ENCODE data around the gene NR2F6. TPM values are rescaled to one million over a fixed set of nuclear protein-coding genes. Genes with fewer than 3 reads are reported as not detected.
A peak's percentile ranks its signal among the peaks of the same experiment; 100 is the strongest.

Gene NR2F6
- total and polyA plus RNA-seq, 11 donors = 30.8 to 117 (median 46.3) TPM

GRCh38 chr19:17214508-17215126 lies 31.1 kb downstream of the NR2F6 start:
- 27 to 33% (median 33%) methylated on average over 16 of the region's 16 CpGs for WGBS, 4 donors
- TF ChIP-seq CTCF (IDR thresholded peaks at IDR 0.05) (no peak), POLR2A (IDR thresholded peaks at IDR 0.05) (no peak)
- peaks cover 0 to 19% (median 11%) of the 10 kb centered on the region in 12 donors for H3K4me1 ChIP-seq
- peak overlapping the region; percentile 90 to 97 (median 94) for H3K27ac ChIP-seq
- no peaks in the 10 kb centered on the region for H3K27me3 ChIP-seq
- no peak for ATAC-seq
- H3K4me3 ChIP-seq = peak overlapping the region; percentile 38 to 83 (median 78)
- peaks cover 0 to 67% (median 53%) of the 10 kb centered on the region in 9 donors for H3K36me3 ChIP-seq
- DNase-seq = no peak
- no peaks in the 10 kb centered on the region for H3K9me3 ChIP-seq
- intact Hi-C loops (cut with DNase I) = loop anchor here in 4 of 10 donors (2.0 to 10.0 kb wide), 4 partner anchors 48 to 137 kb away; partner anchors contain the start of genes USHBP1 (in 2 of the 4), ANKLE1 (in 1 of the 4), BABAM1 (in 1 of the 4) and HAUS8 (in 1 of the 4)

- intact Hi-C loops (cut with DNase I) = loop anchor here in 1 of 10 donors (10.0 kb wide), 1 partner anchor 71 kb away; the partner anchor contains the start of gene ANKLE1
- WGBS, 4 donors = 86 to 92% (median 89%) methylated on average over 4 to 5 of the region's 5 CpGs
- H3K4me1 ChIP-seq = peaks cover 0 to 19% (median 11%) of the 10 kb centered on the region in 12 donors
- no peaks in the 10 kb centered on the region for H3K27me3 ChIP-seq
- H3K36me3 ChIP-seq = peaks cover 0 to 72% (median 54%) of the 10 kb centered on the region in 9 donors
- ATAC-seq = no peak
- TF ChIP-seq POLR2A (IDR thresholded peaks at IDR 0.05) (no peak), CTCF (IDR thresholded peaks at IDR 0.05) (no peak)
- no peak for DNase-seq
- H3K27ac ChIP-seq = no peak overlapping the region
- H3K9me3 ChIP-seq = no peaks in the 10 kb centered on the region
- no peak overlapping the region for H3K4me3 ChIP-seq
These were observed 32.4 kb downstream of the NR2F6 start for GRCh38 chr19:17213334-17213733.

DNA sequence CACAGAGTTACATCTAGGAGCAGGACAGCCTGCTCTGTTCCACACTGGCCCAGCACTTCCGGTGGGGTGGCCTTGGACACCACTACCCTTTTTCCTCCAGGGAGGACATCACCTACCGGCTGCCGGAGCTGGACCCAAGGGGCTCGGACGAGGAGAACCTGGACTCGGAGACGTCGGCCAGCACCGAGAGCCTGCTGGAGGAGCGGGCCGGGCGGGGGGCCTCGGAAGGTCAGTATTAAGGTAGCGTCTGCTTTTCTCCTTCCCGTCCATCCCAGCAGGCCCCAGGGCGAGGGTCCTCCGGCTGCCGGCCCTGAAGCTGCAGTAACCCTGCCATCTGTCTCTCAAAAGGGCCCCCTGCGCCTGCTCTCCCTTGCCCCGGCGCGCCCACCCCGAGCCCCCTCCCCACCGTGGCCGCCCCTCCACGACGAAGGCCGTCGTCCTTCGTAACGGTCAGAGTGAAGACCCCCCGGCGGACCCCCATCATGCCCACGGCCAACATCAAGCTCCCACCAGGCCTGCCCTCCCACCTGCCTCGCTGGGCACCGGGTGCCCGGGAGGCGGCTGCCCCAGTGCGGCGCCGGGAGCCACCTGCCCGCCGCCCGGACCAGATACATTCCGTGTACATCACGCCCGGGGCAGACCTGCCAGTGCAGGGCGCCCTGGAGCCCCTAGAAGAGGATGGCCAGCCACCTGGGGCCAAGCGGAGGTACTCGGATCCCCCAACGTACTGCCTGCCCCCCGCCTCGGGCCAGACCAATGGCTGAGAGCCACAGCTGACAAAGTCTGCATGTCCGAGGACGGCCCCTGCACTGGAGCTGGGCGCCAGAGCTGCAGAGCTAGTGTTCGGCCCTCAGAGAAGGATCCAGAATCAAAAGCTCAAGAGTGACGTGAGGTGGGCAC lies 33.9 kb downstream of the NR2F6 start:
- Histone ChIP-seq H3K27ac (no peak overlapping the region), H3K9me3 (no peaks in the 10 kb centered on the region), H3K27me3 (no peaks in the 10 kb centered on the region), H3K4me3 (no peak overlapping the region), H3K36me3 (peaks cover 0 to 70% (median 49%) of the 10 kb centered on the region in 9 donors), H3K4me1 (peaks cover 0 to 19% (median 11%) of the 10 kb centered on the region in 12 donors)
- no peak for ATAC-seq
- no peak for DNase-seq
- intact Hi-C loops (cut with DNase I) = loop anchor here in 1 of 10 donors (10.0 kb wide), 1 partner anchor 73 kb away; the partner anchor contains the start of gene ANKLE1
- WGBS, 4 donors = 87 to 95% (median 94%) methylated on average over 16 to 58 of the region's 58 CpGs
- TF ChIP-seq POLR2A (IDR thresholded peaks at IDR 0.05) (no peak), CTCF (IDR thresholded peaks at IDR 0.05) (no peak)

DNA sequence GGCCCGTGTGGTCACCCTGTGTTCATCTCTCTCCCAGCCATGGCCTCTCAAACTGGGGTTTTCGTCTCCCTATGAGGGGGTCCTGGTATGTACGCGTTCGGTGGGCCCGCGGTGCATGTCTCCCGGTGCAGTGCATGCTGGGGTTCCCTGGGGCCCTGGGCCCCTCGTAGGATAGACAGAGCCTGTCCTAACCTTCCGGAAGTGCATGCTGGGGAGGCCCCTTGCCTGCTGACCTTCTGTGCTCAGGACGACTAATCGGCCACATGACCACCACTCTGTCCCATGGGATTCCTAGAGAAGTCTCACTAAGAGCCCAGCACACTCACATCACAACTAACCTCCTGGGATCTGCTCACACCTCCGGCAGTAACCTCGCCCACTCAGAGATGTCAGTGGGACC lies 35.4 kb downstream of the NR2F6 start:
- ATAC-seq = no peak
- H3K4me3 ChIP-seq = no peak overlapping the region
- no peak for DNase-seq
- no peaks in the 10 kb centered on the region for H3K9me3 ChIP-seq
- TF ChIP-seq CTCF (IDR thresholded peaks at IDR 0.05) (no peak), POLR2A (IDR thresholded peaks at IDR 0.05) (no peak)
- intact Hi-C loops (cut with DNase I) = loop anchor here in 1 of 10 donors (10.0 kb wide), 1 partner anchor 75 kb away; the partner anchor contains the start of gene ANKLE1
- peaks cover 0 to 80% (median 58%) of the 10 kb centered on the region in 9 donors for H3K36me3 ChIP-seq
- no peak overlapping the region for H3K27ac ChIP-seq
- H3K27me3 ChIP-seq = no peaks in the 10 kb centered on the region
- 82 to 88% (median 83%) methylated on average over 13 to 14 of the region's 14 CpGs for WGBS, 4 donors
- H3K4me1 ChIP-seq = peaks cover 0 to 9% (median 6%) of the 10 kb centered on the region in 12 donors
